GM12873 (cell line): ENCODE data around the gene AGAP1.

Source experiments
- CTCF ChIP-seq: IDR thresholded peaks from 2 replicates; pipeline ENCODE4 v1.5.1; 2012; ENCODE audit warnings: low read depth, mild to moderate bottlenecking, moderate library complexity, low read length, control low read depth; ENCODE audit not compliant: insufficient read depth; ENCODE audit errors: missing control alignments

Gene AGAP1

DNA sequence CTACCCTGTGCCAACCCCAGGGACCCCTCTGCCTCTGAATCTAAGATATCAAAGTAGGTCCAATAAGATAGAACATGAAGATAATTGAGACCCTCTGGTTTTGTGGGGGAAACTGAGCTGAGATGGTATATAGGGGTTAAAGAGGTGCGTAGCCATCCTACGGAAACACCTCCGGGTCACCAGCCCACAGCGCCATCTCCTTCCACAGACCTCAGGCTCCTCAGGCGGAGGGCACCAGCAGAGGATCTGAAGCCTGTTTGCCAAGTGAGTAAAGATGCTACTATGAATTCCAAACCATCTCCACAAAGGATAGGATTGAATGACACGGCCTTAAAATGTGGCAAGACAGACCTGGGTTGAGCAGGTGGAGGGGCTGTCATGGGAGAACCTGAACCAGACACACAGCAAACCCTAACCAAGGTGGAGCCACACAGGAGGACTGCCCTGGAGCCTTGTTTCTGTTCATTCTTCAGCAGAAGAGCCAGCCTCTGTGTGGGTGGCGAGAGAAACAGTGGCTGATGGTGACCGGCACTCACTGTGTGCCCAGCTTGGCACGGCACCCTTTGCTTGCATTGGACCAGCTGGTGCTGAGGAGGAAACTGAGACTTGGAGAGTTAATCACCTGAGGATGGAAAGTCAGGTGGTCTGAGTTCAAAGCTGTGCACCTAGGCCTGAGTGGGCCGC, 664.1 kb downstream of the AGAP1 start:
- no peak for TF ChIP-seq CTCF

DNA sequence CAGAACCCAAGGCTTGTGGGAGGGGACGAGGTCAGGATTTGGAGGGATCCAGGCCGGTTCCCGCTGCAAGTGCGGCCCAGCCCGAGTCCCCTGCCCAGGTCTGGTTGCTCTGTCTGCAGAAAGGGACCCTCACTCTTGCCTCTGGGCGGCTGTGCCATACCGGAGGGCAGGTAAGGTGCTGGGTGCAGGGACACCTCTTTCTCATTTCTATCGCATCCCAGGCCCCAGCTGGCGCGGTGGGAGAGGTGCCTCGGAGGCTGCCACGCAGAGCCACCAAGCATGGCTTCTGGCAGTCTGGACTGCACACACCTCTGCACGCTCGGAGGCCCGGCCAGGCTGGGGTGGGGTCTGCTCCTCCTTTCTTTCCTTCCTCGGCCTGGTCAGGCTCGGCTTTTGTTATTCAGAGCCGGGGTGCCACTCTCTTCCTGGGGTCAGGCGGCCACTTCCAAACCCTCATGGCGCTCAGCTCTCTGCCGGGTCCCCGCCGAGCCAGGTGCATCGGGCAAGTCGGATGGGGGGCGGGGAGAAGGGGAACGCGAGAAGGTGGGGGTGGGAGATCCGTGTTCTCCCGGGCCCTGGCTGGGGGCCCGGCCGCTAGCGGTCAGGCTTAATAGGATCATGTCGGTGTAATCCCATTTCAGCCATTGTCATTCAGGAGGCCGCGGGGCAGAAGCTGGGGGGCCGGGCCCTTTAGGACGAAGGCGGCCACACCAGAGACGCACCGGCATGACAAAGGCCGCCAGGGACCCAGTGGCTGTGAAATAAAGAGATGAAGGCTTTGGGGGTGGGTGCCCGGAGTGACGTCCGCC, 665.3 kb downstream of the AGAP1 start:
- no peak for TF ChIP-seq CTCF

DNA sequence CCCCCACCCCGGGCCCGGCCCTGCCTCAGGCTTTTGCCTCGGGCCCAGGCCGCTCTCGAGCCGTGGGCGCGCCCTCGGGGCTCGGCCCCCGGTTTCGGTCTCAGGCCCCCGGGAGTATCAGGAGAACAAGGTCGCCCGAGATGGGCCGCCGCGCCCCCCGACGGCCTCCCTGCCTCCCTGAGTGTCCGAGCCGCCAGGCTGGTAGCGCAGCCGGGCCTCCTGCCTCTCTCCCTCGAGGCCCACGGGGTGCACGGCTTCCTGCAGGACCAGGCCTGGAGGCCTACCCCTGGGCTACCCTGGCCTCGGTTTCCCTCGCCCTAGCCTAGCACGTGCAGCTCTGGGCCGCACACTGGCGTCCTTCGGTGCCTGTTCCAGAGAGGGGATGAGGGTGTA, 665.9 kb downstream of the AGAP1 start:
- TF ChIP-seq CTCF, result no peak

DNA sequence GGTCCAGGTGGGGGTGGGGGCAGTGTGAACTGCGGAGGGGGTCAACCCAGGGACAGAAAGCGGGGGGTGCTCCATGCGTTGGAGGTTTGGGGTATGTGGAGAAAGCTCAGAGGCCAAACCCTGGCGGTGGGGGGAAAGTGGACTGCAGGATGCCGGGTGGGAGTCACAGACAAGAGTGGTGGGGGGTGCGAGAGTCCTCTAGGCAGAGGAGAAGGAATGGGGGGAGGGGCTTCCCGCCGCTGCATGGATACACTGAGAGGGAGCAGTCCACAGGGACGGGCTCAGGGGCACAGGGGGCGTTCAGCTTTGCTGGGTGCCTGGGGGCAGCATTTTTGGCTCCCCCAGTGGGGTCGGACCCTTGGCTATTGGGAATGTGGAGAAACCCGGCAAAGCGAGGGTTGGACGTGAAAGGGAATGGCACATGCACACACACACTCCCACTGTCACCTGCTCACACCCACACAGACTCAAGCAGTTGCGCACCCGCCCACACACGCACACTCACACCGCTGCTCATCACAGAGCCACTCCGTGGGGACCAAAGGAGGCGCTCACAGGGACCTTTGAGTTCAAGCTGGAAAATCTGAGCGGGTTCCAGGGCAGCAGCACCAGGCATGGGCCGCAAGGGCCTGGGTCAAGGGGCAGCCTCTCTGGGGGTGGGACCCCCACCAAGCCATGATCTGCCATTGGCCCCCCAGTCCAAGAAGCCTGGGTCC, 666.7 kb downstream of the AGAP1 start:
- TF ChIP-seq CTCF, result no peak

GRCh38 chr2:236161082-236161462, 667.2 kb downstream of the AGAP1 start:
- no peak for TF ChIP-seq CTCF

DNA sequence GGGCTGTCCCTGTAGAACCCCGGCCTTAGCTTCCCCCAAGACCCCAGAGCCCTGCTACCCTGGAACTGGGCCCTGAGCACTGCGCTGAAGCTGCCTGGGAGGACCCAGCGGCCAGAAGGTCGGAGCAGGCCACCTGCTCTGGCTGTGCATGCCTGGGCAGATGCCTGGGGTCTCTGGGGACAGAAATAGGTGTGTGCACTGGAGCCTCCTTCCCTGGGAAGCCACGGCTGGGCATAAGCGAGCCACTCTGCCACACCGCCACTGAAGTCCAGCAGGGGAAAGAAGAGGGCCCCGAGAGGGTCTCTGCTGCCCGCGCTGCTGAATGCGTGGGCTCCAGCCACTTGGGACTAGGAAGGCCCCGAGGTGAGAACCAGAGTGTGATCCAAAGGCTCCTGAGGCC, 667.7 kb downstream of the AGAP1 start:
- no peak for TF ChIP-seq CTCF
